Duodenal mucosa (tissue), 2 donors: ENCODE results near the gene COL4A6.

Source experiments
- H3K27ac ChIP-seq: one replicate; pipeline ENCODE4 v1.7.0; 2013; ENCODE audit warnings: low read depth, low read length
- H3K27me3 ChIP-seq, 2 donors: one replicate each; pipeline ENCODE4 v1.7.0; 2013; ENCODE audit warnings: low read length in 2 of 2, control low read depth in 1 of 2; ENCODE audit not compliant: insufficient read depth in 2 of 2, control insufficient read depth in 1 of 2
- H3K36me3 ChIP-seq, 2 donors: one replicate each; pipeline ENCODE4 v1.7.0; 2013; ENCODE audit warnings: low read length in 2 of 2, control low read depth in 1 of 2; ENCODE audit not compliant: insufficient read depth in 2 of 2, control insufficient read depth in 1 of 2
- H3K4me1 ChIP-seq, 2 donors: one replicate each; pipeline ENCODE4 v1.7.0; 2013; ENCODE audit warnings: low read length in 2 of 2, control low read depth in 1 of 2; ENCODE audit not compliant: insufficient read depth in 2 of 2, control insufficient read depth in 1 of 2
- H3K4me3 ChIP-seq, 2 donors: one replicate each; pipeline ENCODE4 v1.7.0; 2013; ENCODE audit warnings: low read length in 2 of 2, low read depth in 1 of 2
- H3K9ac ChIP-seq, 2 donors: one replicate each; pipeline ENCODE4 v1.7.0; 2013; ENCODE audit warnings: low read length in 2 of 2, low read depth in 1 of 2
- H3K9me3 ChIP-seq, 2 donors: one replicate each; pipeline ENCODE4 v1.7.0; 2013; ENCODE audit warnings: low read length in 2 of 2, control low read depth in 1 of 2; ENCODE audit not compliant: control insufficient read depth in 1 of 2

Gene COL4A6

DNA sequence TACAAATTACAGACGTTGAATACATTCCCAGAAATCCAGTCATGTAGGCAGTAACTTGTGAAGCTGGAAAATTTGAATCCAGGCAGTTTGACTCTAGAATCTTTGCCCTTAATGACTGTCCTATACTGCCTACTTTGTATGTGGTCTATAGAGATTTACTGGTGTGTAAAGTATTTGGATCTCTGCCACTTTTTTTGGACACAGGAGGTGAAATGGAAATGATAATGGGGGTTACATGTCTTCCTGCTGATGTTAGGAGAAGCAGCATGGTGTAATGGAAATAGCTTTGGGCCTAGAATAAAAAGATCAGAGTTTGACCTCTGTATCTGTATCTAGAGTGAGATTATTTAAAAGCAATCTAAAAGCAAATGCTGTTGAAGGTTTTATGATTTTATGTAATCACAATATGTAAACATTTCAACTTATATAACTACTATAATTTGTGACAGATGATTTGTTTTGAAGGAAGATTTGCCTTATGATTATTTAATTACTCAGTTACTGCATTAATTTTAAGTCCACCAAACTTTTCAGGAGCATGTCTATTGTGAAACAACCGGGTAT is 4.8 kb upstream of the COL4A6 start:
- H3K27ac ChIP-seq = no peak overlapping the region
- H3K9me3 ChIP-seq = no peaks in the 10 kb centered on the region
- H3K4me1 ChIP-seq = no peaks in the 10 kb centered on the region
- no peak overlapping the region for H3K9ac ChIP-seq
- H3K27me3 ChIP-seq = peaks cover 4 to 5% of the 10 kb centered on the region in 2 donors
- no peaks in the 10 kb centered on the region for H3K36me3 ChIP-seq
- no peak overlapping the region for H3K4me3 ChIP-seq

DNA sequence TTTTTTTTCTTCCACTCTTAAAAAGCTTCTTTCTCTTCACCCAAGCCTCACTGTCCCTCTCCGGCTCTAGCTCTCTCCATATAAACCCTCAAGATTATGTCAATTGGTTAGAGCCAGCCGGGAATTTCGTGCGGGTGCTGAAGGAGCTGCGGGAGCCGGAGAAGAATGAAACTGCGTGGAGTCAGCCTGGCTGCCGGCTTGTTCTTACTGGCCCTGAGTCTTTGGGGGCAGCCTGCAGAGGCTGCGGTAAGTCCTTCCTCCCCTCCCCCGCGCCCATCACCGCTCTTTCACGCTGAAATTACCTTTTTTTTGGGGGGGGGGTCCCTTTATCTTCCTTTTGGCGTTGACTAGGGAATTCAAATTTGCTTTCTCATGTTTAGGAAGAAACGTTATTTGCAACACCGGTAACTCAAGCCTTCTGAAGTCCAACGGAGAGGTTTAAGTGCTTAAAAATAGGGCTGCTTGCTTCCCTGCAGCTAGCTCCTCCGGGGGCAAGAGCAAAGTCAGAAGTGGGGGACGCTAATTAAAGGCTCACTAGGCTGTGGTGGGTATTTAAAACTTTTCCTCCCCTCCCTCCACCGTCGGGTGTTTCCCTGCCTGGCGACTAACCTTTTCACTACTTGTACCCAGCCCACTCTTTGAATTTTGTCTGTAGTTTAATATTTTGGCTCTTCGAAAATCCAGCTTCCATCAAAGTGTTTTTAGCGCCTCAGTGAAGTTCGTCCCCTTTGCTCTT is 1.9 kb upstream of the COL4A6 start:
- H3K27ac ChIP-seq = no peak overlapping the region
- H3K36me3 ChIP-seq = no peaks in the 10 kb centered on the region
- H3K27me3 ChIP-seq = peaks cover 4 to 5% of the 10 kb centered on the region in 2 donors

DNA sequence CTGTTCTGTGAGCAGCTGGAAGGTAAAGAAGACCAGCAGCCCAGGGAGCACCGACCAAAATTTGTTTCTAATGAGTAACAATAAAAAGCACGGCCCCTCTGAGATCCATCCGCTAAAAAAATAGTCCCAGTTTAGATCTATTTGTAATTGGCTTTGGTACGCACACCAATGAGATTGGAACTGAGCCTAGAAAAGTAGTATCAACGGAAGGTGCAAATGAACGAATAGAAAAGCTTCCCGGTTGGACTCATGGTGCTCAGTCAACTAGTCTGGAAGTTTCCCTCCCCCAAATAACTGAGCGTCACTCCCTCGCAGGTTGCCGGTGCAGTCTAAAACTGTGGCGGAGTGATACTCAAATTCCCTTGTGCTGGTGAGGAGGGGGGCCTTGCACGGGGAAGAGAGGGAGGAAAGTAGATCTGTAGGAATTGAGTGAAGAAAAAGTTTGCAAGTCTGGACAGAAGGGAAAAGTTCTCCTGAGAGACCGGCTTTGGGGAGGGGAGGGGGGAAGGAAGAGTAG is 1.3 kb upstream of the COL4A6 start, which contains the start of gene COL4A5:
COL4A5 (plus strand) TSS at position 413 of the 517 bp plus-strand sequence. CDS start 288 bp downstream, outside the sequence.
- no peaks in the 10 kb centered on the region for H3K9me3 ChIP-seq
- no peaks in the 10 kb centered on the region for H3K36me3 ChIP-seq
- H3K4me3 ChIP-seq = peak within 1 kb of the TSS; percentile 58 to 67
- H3K27ac ChIP-seq = no peak within 1 kb of the TSS
- peaks cover 4 to 5% of the 10 kb centered on the region in 2 donors for H3K27me3 ChIP-seq
- no peak within 1 kb of the TSS for H3K9ac ChIP-seq
- H3K4me1 ChIP-seq = no peaks in the 10 kb centered on the region

More for the DNA sequence above, 1.9 kb upstream of the COL4A6 start:
- Histone ChIP-seq H3K4me1 (no peaks in the 10 kb centered on the region), H3K4me3 (peak overlapping the region; percentile 58 to 67), H3K9me3 (no peaks in the 10 kb centered on the region), H3K9ac (no peak overlapping the region)

DNA sequence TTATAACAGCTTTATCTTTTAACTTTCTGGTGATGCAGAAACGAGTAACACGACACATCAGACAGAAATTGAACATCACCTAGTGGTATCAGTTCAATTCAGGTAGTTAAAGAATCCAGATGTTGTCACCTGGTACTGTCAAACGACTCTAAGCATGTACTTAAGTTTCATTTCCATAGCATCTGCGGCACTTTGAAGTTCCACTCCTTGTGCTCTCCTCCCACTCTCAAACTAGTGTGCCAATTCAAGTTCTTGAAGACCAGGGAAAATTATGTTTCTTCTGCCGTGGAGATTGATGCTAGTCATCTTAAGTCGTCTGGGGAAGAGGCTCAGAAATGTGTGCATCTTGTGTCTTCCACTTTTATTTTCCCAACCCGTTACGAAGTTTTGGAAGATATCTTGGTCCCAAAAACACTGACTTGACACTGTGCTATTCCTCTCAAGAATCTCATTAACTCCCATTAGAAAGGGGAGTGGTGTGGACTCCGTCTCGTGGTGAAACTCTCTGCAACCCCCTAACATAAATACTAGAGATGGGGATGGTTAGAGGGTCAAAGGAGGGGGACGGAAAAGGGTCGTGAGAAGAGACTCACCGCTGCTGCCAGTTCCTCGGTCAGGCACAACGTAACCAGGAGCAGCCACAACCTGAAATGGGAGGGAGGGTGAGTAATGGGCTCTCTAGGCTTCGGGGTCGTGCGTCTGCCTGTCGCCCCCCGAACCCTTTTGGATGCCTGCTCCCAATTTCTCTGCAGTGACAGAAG is 693 bp downstream of the COL4A6 start:
- Histone ChIP-seq H3K4me1 (no peaks in the 10 kb centered on the region), H3K4me3 (peak overlapping the region in 1 of 2 donors; percentile 28), H3K36me3 (no peaks in the 10 kb centered on the region), H3K27me3 (peaks cover 4 to 5% of the 10 kb centered on the region in 2 donors), H3K9me3 (no peaks in the 10 kb centered on the region), H3K9ac (no peak overlapping the region), H3K27ac (no peak overlapping the region)

DNA sequence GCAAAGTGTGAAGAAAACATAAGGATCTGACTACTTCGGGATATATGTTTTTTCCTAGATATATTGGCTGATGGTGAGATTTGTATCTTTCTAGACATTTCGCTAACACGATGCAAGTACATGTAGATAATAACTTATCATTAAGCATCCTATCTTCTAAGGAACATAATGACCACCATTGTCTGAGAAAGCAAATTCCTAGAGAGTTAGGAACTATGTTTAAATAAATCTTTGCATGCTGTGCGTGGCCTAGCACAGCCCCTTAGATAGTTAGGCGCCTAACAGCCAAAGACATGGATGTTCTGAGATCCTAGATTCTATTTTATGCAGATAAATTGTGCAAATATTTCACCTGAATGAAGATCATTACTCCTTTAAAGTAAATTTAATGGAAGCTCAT is 3.0 kb downstream of the COL4A6 start:
- no peak overlapping the region for H3K9ac ChIP-seq
- H3K27me3 ChIP-seq = peaks cover 4 to 5% of the 10 kb centered on the region in 2 donors
- no peaks in the 10 kb centered on the region for H3K36me3 ChIP-seq
- no peak overlapping the region for H3K27ac ChIP-seq
- no peaks in the 10 kb centered on the region for H3K4me1 ChIP-seq
- H3K9me3 ChIP-seq = no peaks in the 10 kb centered on the region
- H3K4me3 ChIP-seq = no peak overlapping the region

DNA sequence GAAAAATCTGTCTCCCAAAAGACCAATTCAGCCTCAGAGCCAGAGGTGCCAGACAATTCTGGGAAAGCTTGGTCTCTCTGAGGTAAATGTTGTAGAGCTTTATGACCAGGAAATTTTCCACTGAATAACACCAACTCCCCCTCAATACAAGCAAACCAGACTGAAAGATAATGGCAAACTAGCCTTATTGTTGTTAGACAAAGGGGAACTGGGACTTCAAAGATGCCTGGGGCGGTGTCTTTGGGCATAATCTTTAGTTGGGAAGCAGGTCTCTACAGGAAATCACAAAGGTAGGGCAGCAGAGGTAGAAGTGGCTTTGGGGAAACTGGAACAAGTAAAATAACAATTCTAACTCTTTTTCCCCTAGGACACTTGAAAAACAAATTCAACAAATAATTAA is 12.0 kb downstream of the COL4A6 start:
- H3K9ac ChIP-seq = no peak overlapping the region
- H3K9me3 ChIP-seq = no peaks in the 10 kb centered on the region
- H3K27me3 ChIP-seq = no peaks in the 10 kb centered on the region
- H3K36me3 ChIP-seq = no peaks in the 10 kb centered on the region
- H3K27ac ChIP-seq = no peak overlapping the region
- H3K4me1 ChIP-seq = no peaks in the 10 kb centered on the region
- no peak overlapping the region for H3K4me3 ChIP-seq

DNA sequence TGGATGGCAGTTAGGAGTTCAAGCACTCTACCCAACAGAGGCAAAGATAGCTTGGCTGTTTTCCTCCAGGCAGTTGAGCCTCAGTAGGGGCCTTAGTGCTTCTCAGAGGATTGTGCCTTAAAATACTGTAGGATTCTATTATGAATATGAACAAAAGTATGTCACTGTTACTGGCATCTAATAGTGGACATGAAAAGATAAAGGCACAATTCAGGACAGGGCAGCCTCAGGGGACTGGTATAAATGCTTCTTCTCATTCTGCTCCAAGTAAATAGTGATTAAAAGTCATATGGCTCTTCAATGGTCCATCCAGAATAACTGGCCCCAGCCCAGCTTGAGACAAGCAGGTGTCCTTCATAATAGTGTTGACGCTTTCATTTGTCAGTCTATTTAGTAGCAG is 17.7 kb downstream of the COL4A6 start:
- H3K27me3 ChIP-seq = no peaks in the 10 kb centered on the region
- H3K36me3 ChIP-seq = no peaks in the 10 kb centered on the region
- no peaks in the 10 kb centered on the region for H3K4me1 ChIP-seq
- H3K27ac ChIP-seq = no peak overlapping the region
- H3K9ac ChIP-seq = no peak overlapping the region
- no peaks in the 10 kb centered on the region for H3K9me3 ChIP-seq
- H3K4me3 ChIP-seq = no peak overlapping the region

DNA sequence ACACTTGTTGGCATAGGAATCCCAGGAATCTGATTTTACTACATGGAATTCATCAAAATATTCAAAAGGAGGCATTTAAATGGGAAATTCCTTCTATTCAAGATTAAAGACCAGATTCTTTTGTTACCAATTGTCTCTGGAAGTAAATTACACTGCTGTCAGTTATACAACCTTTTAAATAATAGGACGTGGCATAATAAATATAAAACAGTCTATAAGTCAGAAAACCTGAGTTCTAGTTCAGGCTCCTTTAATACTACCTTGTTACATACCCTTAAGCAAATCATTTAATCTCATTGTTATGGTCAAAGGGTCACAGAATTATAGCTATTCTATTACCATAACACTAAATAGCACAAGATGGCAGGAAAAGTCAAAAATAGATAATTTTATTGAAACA is 18.8 kb downstream of the COL4A6 start:
- Histone ChIP-seq H3K27ac (no peak overlapping the region), H3K9me3 (no peaks in the 10 kb centered on the region), H3K4me3 (no peak overlapping the region), H3K36me3 (no peaks in the 10 kb centered on the region), H3K9ac (no peak overlapping the region), H3K4me1 (no peaks in the 10 kb centered on the region), H3K27me3 (no peaks in the 10 kb centered on the region)

DNA sequence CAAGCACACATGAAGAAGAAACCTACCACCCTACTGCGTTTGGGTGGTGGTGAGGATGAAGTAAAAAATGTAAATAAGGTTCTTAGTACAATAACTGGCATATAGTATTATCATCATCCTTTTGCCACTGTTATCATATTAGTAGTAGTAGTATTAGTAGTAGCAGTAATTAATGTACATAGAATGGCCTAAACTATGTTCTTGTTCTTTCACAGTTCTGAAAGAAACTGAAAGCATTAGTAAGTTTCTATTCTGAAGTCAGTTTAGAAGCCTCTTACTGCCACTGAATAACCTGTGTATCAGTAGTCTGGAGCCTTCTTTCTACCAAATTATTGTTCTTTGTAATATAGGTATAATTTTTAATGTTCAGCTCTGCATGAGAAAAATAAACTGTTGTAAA is 21.0 kb downstream of the COL4A6 start:
- Histone ChIP-seq H3K4me1 (no peaks in the 10 kb centered on the region), H3K27ac (no peak overlapping the region), H3K36me3 (no peaks in the 10 kb centered on the region), H3K4me3 (no peak overlapping the region), H3K9ac (no peak overlapping the region), H3K9me3 (no peaks in the 10 kb centered on the region), H3K27me3 (no peaks in the 10 kb centered on the region)

DNA sequence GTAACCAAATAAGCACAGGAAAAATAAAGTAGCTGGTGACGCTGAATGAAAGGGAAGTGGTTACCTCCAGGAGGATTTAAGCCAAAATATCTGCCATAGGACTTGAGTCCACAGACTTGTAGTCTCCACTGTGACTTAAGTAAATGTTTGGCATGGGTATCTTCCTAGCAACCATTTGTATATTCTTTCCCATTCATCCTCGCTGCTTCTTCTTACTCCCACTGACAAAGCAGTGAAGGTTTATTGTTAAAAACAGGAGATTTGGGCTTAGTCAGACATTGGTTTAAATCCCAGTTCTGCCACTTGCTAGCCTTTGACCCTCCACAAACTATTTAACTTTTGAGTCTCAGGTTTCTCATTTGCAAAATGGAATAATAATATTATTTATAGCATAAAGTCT is 22.3 kb downstream of the COL4A6 start:
- Histone ChIP-seq H3K4me1 (no peaks in the 10 kb centered on the region), H3K9me3 (no peaks in the 10 kb centered on the region), H3K4me3 (no peak overlapping the region), H3K27me3 (no peaks in the 10 kb centered on the region), H3K36me3 (no peaks in the 10 kb centered on the region), H3K9ac (no peak overlapping the region), H3K27ac (no peak overlapping the region)
